Measurements from ENCODE around the gene AGPAT4. TPM values are rescaled to one million over a fixed set of nuclear protein-coding genes. Genes with fewer than 3 reads are reported as not detected.

AGPAT4 gene
- total RNA-seq, 1 donor from 2014 or later: 4.7 TPM

GRCh38 chr6:161261325-161261724 lies 12.5 kb downstream of the AGPAT4 start:
- ChIA-PET CTCF (no interaction called here), POLR2A (no interaction called here)
- H3K27me3 Mint-ChIP-seq: no peaks in the 10 kb centered on the region
- H3K36me3 Mint-ChIP-seq (ENCODE audit: low read depth): no peaks in the 10 kb centered on the region
- H3K9me3 Mint-ChIP-seq: no peaks in the 10 kb centered on the region
- H3K27ac Mint-ChIP-seq: no peak overlapping the region
- DNase-seq (no peak), ATAC-seq (ENCODE audit: low read depth) (no peak)
- no peak for TF ChIP-seq CTCF (IDR thresholded peaks at IDR 0.05)
- H3K4me3 Mint-ChIP-seq: no peak overlapping the region
- no peaks in the 10 kb centered on the region for H3K4me1 Mint-ChIP-seq
- intact Hi-C loops (cut with micrococcal nuclease): no loop called here

GRCh38 chr6:161259302-161259701 lies 14.6 kb downstream of the AGPAT4 start:
- ATAC-seq (ENCODE audit: low read depth) (no peak), DNase-seq (no peak)
- H3K9me3 Mint-ChIP-seq: no peaks in the 10 kb centered on the region
- ChIA-PET CTCF (no interaction called here), POLR2A (no interaction called here)
- intact Hi-C loops (cut with micrococcal nuclease): no loop called here
- no peak overlapping the region for H3K27ac Mint-ChIP-seq
- H3K36me3 Mint-ChIP-seq (ENCODE audit: low read depth): no peaks in the 10 kb centered on the region
- H3K4me3 Mint-ChIP-seq: no peak overlapping the region
- TF ChIP-seq CTCF (IDR thresholded peaks at IDR 0.05): no peak
- no peaks in the 10 kb centered on the region for H3K4me1 Mint-ChIP-seq
- H3K27me3 Mint-ChIP-seq: no peaks in the 10 kb centered on the region

DNA sequence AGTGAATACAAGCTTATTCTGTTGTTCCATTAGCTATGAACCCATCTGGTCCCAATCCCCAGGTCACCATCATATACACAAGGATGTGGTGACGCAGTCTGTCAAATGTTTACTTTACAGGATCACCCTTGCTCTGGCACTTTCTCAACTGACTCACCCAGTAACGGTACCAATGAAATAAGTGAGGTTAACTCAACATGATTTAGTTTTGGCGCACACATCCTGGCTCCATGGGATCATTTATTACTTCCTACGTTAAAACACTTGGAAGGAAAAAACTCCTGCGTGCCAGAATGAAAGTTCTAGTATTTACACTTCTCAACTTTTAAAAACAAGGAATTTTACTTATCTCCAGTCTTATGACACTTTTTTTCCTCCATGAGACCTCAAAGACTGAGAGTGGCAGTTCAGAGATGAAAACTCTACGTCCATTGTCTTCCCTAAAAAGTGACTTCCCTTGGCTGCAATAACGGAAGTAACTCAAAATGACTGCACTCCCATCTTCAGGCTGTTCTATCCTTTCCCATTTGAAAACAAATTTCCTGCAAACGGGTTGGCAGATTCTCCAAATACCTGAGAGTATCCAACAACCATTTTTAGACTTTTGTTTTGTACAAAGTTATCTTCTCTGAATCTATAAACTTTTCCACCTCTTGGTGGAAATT lies 15.9 kb downstream of the AGPAT4 start:
- no peak for DNase-seq
- TF ChIP-seq CTCF (IDR thresholded peaks at IDR 0.05): no peak

GRCh38 chr6:161256407-161256806 lies 17.5 kb downstream of the AGPAT4 start:
- no peak for ATAC-seq (ENCODE audit: low read depth)
- Mint-ChIP-seq H3K9me3 (no peaks in the 10 kb centered on the region), H3K4me3 (no peak overlapping the region), H3K4me1 (no peaks in the 10 kb centered on the region), H3K27ac (no peak overlapping the region), H3K27me3 (no peaks in the 10 kb centered on the region), H3K36me3 (ENCODE audit: low read depth) (no peaks in the 10 kb centered on the region)
- no peak for DNase-seq
- intact Hi-C loops (cut with micrococcal nuclease): no loop called here
- ChIA-PET CTCF (no interaction called here), POLR2A (no interaction called here)
- TF ChIP-seq CTCF (IDR thresholded peaks at IDR 0.05): no peak

More for the DNA sequence above, 15.9 kb downstream of the AGPAT4 start:
- ChIA-PET CTCF (no interaction called here), POLR2A (no interaction called here)
- no peak overlapping the region for H3K27ac Mint-ChIP-seq
- H3K9me3 Mint-ChIP-seq: no peaks in the 10 kb centered on the region
- H3K36me3 Mint-ChIP-seq (ENCODE audit: low read depth): no peaks in the 10 kb centered on the region
- H3K4me1 Mint-ChIP-seq: no peaks in the 10 kb centered on the region
- ATAC-seq (ENCODE audit: low read depth): no peak
- no peaks in the 10 kb centered on the region for H3K27me3 Mint-ChIP-seq
- H3K4me3 Mint-ChIP-seq: no peak overlapping the region
- intact Hi-C loops (cut with micrococcal nuclease): no loop called here

DNA sequence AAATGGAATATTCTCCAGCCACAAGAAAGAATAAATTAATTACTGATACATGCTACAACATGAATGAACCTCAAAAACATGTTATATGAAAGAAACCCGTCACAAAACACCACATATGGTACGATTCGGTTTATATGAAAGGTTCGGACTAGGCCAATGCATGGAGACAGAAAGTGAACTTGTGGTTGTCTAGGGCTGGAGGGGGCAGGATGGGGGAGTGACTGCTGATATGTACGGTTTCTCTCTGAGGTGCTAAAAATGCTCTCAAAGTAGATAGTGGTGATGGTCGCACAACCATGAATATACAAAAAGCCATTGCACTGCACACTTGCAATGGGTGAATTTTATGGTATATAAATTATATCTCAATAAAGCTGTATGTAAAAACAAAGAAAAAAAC lies 18.3 kb downstream of the AGPAT4 start:
- Mint-ChIP-seq H3K27me3 (no peaks in the 10 kb centered on the region), H3K36me3 (ENCODE audit: low read depth) (no peaks in the 10 kb centered on the region), H3K4me3 (no peak overlapping the region), H3K9me3 (no peaks in the 10 kb centered on the region), H3K4me1 (no peaks in the 10 kb centered on the region), H3K27ac (no peak overlapping the region)
- ChIA-PET CTCF (no interaction called here), POLR2A (no interaction called here)
- DNase-seq (no peak), ATAC-seq (ENCODE audit: low read depth) (no peak)
- no peak for TF ChIP-seq CTCF (IDR thresholded peaks at IDR 0.05)
- intact Hi-C loops (cut with micrococcal nuclease): no loop called here

Measured in activated B cell treated with CpG ODN at 0.5 μM for 24 hours (primary cell).